Adrenal gland (tissue), 12 donors: ENCODE data around the gene ITGB3. TPM values are rescaled to one million over a fixed set of nuclear protein-coding genes. Genes with fewer than 3 reads are reported as not detected.
"Not testable (repeated sequence)": the region's sequence is repeated elsewhere in the genome, so short reads cannot be mapped to it uniquely, and the experiment has no call there.

Experiments
- DNase-seq, 7 donors: peaks; one replicate each; pipeline ENCODE4 v3.0.0-alpha.2; 2019 to 2020
- H3K27ac ChIP-seq, 5 donors: fragments of 200-600 bp; sonication (generic) in 4 of 5; 1 replicate in 3 of 5; 2 replicates in 2 of 5; pipeline versions ENCODE4 v1.5.1 to v1.8.0; 2016 to 2020; ENCODE audit warnings: mild to moderate bottlenecking in 1 of 5
- H3K27me3 ChIP-seq: fragments of 200-600 bp; 2 replicates; pipeline ENCODE4 v1.8.0; 2021
- H3K36me3 ChIP-seq, 2 donors: fragments of 200-600 bp; replicated peaks in 1 of 2; 1 replicate in 1 of 2; 2 replicates in 1 of 2; pipeline versions ENCODE4 v1.5.1 to v1.8.0; 2018 to 2022
- H3K4me1 ChIP-seq, 2 donors: fragments of 200-600 bp; replicated peaks in 1 of 2; 1 replicate in 1 of 2; 2 replicates in 1 of 2; pipeline versions ENCODE4 v1.5.1 to v1.8.0; 2018 to 2021
- H3K4me3 ChIP-seq, 4 donors: fragments of 200-600 bp; sonication (generic) in 3 of 4; one replicate each; pipeline ENCODE4 v1.5.1; 2016 to 2018
- H3K9me3 ChIP-seq, 3 donors: fragments of 200-600 bp; sonication (generic) in 1 of 3; replicated peaks in 1 of 3; 1 replicate in 2 of 3; 2 replicates in 1 of 3; pipeline versions ENCODE4 v1.5.1 to v1.8.0; 2016 to 2021
- POLR2A ChIP-seq, 2 donors: fragments of 450-650 bp; IDR thresholded peaks; one replicate each; pipeline ENCODE4 v1.6.1; 2017; ENCODE audit warnings: antibody characterized with exemption in 2 of 2, mild to moderate bottlenecking in 2 of 2, moderate library complexity in 1 of 2
- WGBS, 4 donors: extraction: QIAGEN DNeasy Blood & Tissue Kit in 2 of 4; methylation state at CpG; one replicate each; pipeline versions ENCODE4 v1.1.5 to v1.1.7; 2013 to 2017; 5-methylcytosine and 5-hydroxymethylcytosine counted together
- intact Hi-C, 2 donors: fragments of 100-400 bp; cut with DNase I; formaldehyde crosslinking; loops; one replicate each; pipeline versions ENCODE4 v1.14.1 to v1.15.0; 2022 to 2023
- polyA plus RNA-seq, 3 donors: library from polyadenylated mRNA; stranded (reverse); fragments of 200-250 nt in 2 of 3; fragments of 350-450 nt in 1 of 3; fragmentation: Illumina TruSeq in 1 of 3; extraction: RNeasy Lipid Tissue Mini Kit (QIAGEN cat#74804) in 1 of 3; gene quantifications; one replicate each; pipeline ENCODE4 v1.2.3, GENCODE V29; 2013 to 2014
- total RNA-seq, 9 donors: library from RNA; depleted of rRNA in 4 of 9; stranded (reverse); fragments of >200 nt in 4 of 9; fragments of 120-200 nt in 1 of 9; fragmentation: NEBNext Ultra II Directional in 1 of 9; extraction: Animal tissue kit (Norgen Biotek cat#: 25700) in 1 of 9; gene quantifications; one replicate each; pipeline versions ENCODE4 v1.1.0 to v1.2.4, GENCODE V29; 2013 to 2023
- TF ChIP-seq, protein P1 (sequence below), 6 experiments: fragments of 450-650 bp in 4 of 6; fragments of 200-600 bp in 2 of 6; sonication (generic) in 1 of 6; IDR thresholded peaks; 1 replicate in 5 of 6; 2 replicates in 1 of 6; pipeline versions ENCODE4 v1.5.1 to v1.8.0; 2016 to 2021; ENCODE audit warnings: antibody characterized with exemption in 6 of 6, mild to moderate bottlenecking in 2 of 6, moderate library complexity in 1 of 6
- donor health status: healthy with polysubstance abuse.
- donor health status: Bipolar disorder and iron deficiency.
- donor health status: DM: yes; HTN: yes; CAD: no.
- donor health status: DM: no; HTN: no; CAD: no.
- donor health status: DM: no; HTN: no; CAD: no.
- donor health status: DM: yes; HTN: yes; CAD: no.

Gene ITGB3
- total and polyA plus RNA-seq, 12 donors = 0.12 to 3.7 (median 1.5) TPM

DNA sequence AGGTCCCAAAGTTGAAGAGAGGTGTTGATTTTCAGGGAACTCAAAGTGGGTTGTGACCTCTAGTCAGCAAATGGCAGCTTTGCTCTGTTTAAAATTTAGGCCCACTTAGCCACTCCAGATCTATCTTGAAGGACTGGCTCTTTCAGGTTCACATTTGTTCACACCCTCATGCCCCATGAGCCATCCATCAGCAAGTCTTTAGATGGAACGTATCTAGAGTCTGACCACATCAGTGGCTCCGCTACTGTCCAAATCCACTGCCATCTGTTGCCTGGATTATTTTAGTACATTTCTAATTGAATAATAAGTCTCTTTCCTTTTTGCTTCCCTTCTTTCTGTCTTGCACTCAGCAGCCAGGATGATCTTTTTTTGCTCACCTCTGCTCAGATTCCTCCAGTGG, 10.5 kb downstream of the ITGB3 start:
- DNase-seq = no peak
- TF ChIP-seq, protein P1, sequence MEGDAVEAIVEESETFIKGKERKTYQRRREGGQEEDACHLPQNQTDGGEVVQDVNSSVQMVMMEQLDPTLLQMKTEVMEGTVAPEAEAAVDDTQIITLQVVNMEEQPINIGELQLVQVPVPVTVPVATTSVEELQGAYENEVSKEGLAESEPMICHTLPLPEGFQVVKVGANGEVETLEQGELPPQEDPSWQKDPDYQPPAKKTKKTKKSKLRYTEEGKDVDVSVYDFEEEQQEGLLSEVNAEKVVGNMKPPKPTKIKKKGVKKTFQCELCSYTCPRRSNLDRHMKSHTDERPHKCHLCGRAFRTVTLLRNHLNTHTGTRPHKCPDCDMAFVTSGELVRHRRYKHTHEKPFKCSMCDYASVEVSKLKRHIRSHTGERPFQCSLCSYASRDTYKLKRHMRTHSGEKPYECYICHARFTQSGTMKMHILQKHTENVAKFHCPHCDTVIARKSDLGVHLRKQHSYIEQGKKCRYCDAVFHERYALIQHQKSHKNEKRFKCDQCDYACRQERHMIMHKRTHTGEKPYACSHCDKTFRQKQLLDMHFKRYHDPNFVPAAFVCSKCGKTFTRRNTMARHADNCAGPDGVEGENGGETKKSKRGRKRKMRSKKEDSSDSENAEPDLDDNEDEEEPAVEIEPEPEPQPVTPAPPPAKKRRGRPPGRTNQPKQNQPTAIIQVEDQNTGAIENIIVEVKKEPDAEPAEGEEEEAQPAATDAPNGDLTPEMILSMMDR (IDR thresholded peaks at IDR 0.05) = no peak
- TF ChIP-seq POLR2A (IDR thresholded peaks at IDR 0.05) = no peak
- 86 to 97% (median 96%) methylated on average over 2 of the region's 2 CpGs for WGBS, 4 donors
- H3K9me3 ChIP-seq = no peaks in the 10 kb centered on the region
- intact Hi-C loops = no loop called here
- H3K36me3 ChIP-seq = no peaks in the 10 kb centered on the region
- no peaks in the 10 kb centered on the region for H3K27me3 ChIP-seq
- H3K4me1 ChIP-seq = peaks cover 5 to 10% of the 10 kb centered on the region in 2 donors
- H3K27ac ChIP-seq = no peak overlapping the region
- no peak overlapping the region for H3K4me3 ChIP-seq

DNA sequence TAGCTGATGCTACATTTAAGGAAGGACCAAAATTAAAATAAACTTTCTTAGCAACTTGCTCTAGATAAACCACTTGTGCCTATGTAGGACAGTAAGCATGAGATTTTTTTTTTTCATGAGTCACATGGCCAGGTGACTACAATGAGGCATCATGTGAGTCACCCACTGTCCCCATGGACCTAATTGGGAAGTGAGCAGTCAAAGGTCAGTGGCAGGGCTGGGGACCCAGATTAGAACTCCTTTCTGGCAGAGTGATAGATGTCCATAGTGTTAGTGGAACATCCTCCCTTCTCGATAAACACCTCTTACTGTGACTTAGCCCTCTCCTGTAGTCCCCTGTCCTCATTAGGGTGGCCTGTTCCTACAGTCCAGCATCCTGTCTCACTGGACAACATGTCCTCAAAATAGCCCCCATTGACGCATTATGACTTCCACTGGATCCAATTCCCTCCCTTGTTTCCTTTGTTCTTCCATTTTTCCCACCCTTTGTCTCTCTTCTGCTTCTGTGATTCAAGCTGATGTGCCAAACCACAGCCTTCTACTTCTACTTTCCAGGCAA, 12.4 kb downstream of the ITGB3 start:
- 58 to 79% (median 66%) methylated on average over 2 of the region's 2 CpGs for WGBS, 4 donors
- H3K4me1 ChIP-seq = peaks cover 5 to 10% of the 10 kb centered on the region in 2 donors
- intact Hi-C loops = no loop called here
- DNase-seq = peak in 6 of 7 donors; percentile 51 to 68 (median 60)
- no peak overlapping the region for H3K4me3 ChIP-seq
- H3K27ac ChIP-seq = no peak overlapping the region
- H3K36me3 ChIP-seq = no peaks in the 10 kb centered on the region
- TF ChIP-seq, protein P1 (IDR thresholded peaks at IDR 0.05) = no peak
- no peak for TF ChIP-seq POLR2A (IDR thresholded peaks at IDR 0.05)
- H3K9me3 ChIP-seq = no peaks in the 10 kb centered on the region
- no peaks in the 10 kb centered on the region for H3K27me3 ChIP-seq

DNA sequence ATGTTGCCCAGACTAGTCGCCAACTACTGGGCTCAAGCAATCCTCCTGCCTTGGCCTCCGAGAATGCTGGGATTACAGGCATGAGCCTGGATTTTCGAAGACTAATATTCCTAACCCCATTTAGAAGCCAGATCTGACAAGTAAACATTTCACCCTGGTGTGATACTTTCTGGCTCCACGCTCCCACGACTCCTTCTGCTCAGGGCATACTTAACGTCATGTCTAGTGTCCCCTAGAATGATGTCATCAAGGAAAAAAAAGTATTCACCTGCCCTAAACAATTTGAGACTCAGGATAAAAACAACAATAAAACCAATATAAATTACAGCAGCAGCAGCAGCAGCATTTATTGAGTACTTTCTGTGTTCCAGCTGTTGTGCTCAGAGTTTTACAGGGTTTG, 13.2 kb downstream of the ITGB3 start:
- Histone ChIP-seq H3K4me3 (no peak overlapping the region), H3K27me3 (no peaks in the 10 kb centered on the region), H3K9me3 (no peaks in the 10 kb centered on the region), H3K4me1 (peaks cover 5 to 10% of the 10 kb centered on the region in 2 donors), H3K27ac (peak overlapping the region in 1 of 5 donors; percentile 21), H3K36me3 (no peaks in the 10 kb centered on the region)
- no peak for DNase-seq
- intact Hi-C loops = no loop called here
- TF ChIP-seq POLR2A (IDR thresholded peaks at IDR 0.05) = no peak
- TF ChIP-seq, protein P1 (IDR thresholded peaks at IDR 0.05) = no peak
- WGBS, 4 donors = 87 to 98% (median 94%) methylated on average over 6 of the region's 6 CpGs

DNA sequence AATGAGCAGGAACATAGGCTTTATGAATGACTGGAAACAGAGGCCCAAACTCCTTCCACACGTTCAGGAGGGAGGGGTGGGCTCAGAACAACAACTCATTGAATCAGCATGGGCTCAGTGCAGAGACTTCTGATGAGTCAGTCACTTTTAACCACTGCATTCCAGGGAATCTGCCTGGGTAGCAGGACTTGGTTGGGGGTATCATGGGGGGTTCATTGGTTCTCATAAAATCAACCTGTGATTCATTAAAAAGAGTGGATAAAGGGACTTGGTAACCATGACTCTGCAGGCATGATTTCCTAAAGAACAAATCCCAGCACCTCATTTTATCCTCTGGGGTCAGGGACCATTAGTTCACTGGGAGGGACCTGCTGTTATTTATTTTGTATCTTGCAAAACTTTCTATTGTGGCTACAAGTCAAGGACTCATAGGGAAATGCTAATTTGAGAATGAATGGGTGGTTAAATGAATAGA, 13.8 kb downstream of the ITGB3 start:
- WGBS, 4 donors = 32 to 43% (median 36%) methylated on average over 1 of the region's 1 CpG

DNA sequence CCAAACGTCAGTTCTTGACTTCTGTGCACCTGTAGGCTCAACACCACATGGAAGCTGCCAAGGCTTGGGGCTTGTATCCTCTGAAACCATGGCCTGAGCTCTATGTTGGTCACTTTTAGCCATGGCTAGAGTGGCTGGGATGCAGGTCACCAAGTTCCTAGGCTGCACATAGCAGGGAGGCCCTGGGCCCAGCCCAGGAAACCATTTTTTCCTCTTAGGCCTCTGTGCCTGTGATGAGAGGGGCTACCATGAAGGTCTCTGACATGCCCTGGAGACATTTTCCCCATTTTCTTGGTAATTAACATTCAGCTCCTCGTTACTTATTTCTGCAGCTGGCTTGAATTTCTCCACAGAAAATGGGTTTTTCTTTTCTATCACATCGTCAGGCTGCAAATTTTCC, 15.3 kb downstream of the ITGB3 start:
- intact Hi-C loops, H3K36me3 ChIP-seq, H3K9me3 ChIP-seq, H3K4me3 ChIP-seq, DNase-seq, H3K27ac ChIP-seq, H3K27me3 ChIP-seq: not testable (repeated sequence)
- WGBS, 4 donors = 80 to 95% (median 87%) methylated on average over 2 to 3 of the region's 3 CpGs
- H3K4me1 ChIP-seq = peaks cover 5 to 10% of the 10 kb centered on the region in 2 donors

More for the DNA sequence above, 13.8 kb downstream of the ITGB3 start:
- peaks cover 5 to 10% of the 10 kb centered on the region in 2 donors for H3K4me1 ChIP-seq
- H3K27ac ChIP-seq = peak overlapping the region in 1 of 5 donors; percentile 21
- no peaks in the 10 kb centered on the region for H3K9me3 ChIP-seq
- no peak for TF ChIP-seq POLR2A (IDR thresholded peaks at IDR 0.05)
- TF ChIP-seq, protein P1 (IDR thresholded peaks at IDR 0.05) = no peak
- intact Hi-C loops = no loop called here
- no peaks in the 10 kb centered on the region for H3K27me3 ChIP-seq
- H3K4me3 ChIP-seq = no peak overlapping the region
- DNase-seq = no peak
- H3K36me3 ChIP-seq = no peaks in the 10 kb centered on the region

DNA sequence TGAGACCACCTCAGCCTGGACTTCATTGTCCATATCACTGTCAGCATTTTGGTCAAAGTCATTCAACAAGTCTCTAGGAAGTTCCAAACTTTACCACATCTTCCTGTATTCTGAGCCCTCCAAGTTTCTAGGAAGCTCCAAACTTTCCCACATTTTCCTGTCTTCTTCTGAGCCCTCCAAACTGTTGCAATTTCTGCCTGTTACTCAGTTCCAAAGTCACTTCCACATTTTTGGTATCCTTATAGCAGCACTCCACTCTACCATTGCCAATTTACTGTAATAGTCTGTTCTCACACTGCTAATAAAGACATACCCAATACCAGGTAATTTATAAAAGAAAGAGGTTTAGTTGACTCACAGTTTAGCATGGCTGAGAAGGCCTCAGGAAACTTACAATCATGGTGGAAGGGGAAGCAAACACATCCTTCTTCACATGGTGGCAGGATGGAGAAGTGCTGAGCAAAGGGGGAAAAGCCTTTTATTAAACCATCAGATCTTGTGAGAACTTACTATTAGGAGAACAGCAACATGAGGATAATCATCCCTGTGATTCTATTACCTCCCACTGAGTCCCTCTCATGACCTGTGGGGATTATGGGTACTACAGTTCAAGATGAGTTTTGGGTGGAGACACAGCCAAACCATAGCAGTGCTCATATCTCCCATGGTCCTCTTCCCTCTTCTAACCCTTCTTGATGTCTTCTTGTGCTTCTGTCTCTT, 16.1 kb downstream of the ITGB3 start:
- H3K27me3 ChIP-seq, H3K9me3 ChIP-seq, intact Hi-C loops, H3K36me3 ChIP-seq, H3K27ac ChIP-seq, H3K4me3 ChIP-seq, DNase-seq: not testable (repeated sequence)
- peaks cover 5 to 10% of the 10 kb centered on the region in 2 donors for H3K4me1 ChIP-seq
